PC-3 (cell line): Measurements from ENCODE around the gene PITPNB. TPM values are rescaled to one million over a fixed set of nuclear protein-coding genes. Genes with fewer than 3 reads are reported as not detected.

Source experiments
- ATAC-seq: fragments of 200-7000 bp; cut with Tn5 transposase; 2 replicates; pipeline ENCODE4 v1.9.1; 2020; ENCODE audit warnings: mild to moderate bottlenecking, moderate library complexity
- BruUV-seq: library from RNA; stranded (reverse); fragments of 400-500 nt; replicated peaks from 2 replicates; lab custom pipeline; 2021; lab: Mats Ljungman, UMichigan
- CTCF ChIA-PET: fragments of 300-600 bp; sonication (Branson Sonifier 250); formaldehyde crosslinking; loops from one replicate; lab custom pipeline; 2022; ENCODE audit warnings: antibody characterized with exemption; lab: Charles Lee
- POLR2A ChIA-PET: fragments of 300-600 bp; sonication (Branson Sonifier 250); formaldehyde crosslinking; loops from one replicate; lab custom pipeline; 2022; ENCODE audit warnings: antibody characterized with exemption; ENCODE audit not compliant: unreplicated experiment; lab: Charles Lee
- DNase-seq: peaks from one replicate; pipeline ENCODE4 v3.0.0-alpha.2; 2015
- H2AFZ ChIP-seq: fragments of 300-600 bp; sonication (generic); 2 replicates; pipeline ENCODE4 v1.6.0; 2016; ENCODE audit warnings: antibody characterized with exemption, low read length
- H3F3A ChIP-seq: fragments of 300-600 bp; sonication (generic); one replicate; pipeline ENCODE4 v1.6.0; 2017; ENCODE audit warnings: antibody characterized with exemption, low read length, control low read depth, mild to moderate bottlenecking; ENCODE audit not compliant: unreplicated experiment
- H3K27ac ChIP-seq: fragments of 300-600 bp; sonication (generic); 2 replicates; pipeline ENCODE4 v1.5.1; 2016; ENCODE audit warnings: mild to moderate bottlenecking, low read length
- H3K27me3 ChIP-seq: fragments of 300-600 bp; sonication (generic); 2 replicates; pipeline ENCODE4 v1.6.1; 2016; ENCODE audit warnings: low read length, mixed read lengths
- H3K36me3 ChIP-seq: fragments of 300-600 bp; sonication (generic); 2 replicates; pipeline ENCODE4 v1.6.1; 2016; ENCODE audit warnings: low read depth, mixed run types, low read length, mixed read lengths
- H3K4me1 ChIP-seq: fragments of 300-600 bp; sonication (generic); 2 replicates; pipeline ENCODE4 v1.5.1; 2016; ENCODE audit warnings: low read length; ENCODE audit not compliant: insufficient read depth
- H3K4me2 ChIP-seq: fragments of 300-600 bp; sonication (generic); 2 replicates; pipeline ENCODE4 v1.6.0; 2016; ENCODE audit warnings: low read length
- H3K4me3 ChIP-seq: fragments of 300-600 bp; sonication (generic); 2 replicates; pipeline ENCODE4 v1.5.1; 2016; ENCODE audit warnings: mild to moderate bottlenecking, low read length, mixed read lengths
- H3K79me2 ChIP-seq: fragments of 300-600 bp; sonication (generic); 2 replicates; pipeline ENCODE4 v1.6.1; 2017; ENCODE audit warnings: low read length, mixed read lengths
- H3K9ac ChIP-seq: fragments of 300-600 bp; sonication (generic); 2 replicates; pipeline ENCODE4 v1.6.0; 2016; ENCODE audit warnings: mild to moderate bottlenecking, low read length
- H3K9me2 ChIP-seq: fragments of 300-600 bp; sonication (generic); replicated peaks from 2 replicates; pipeline ENCODE4 v1.6.1; 2016; ENCODE audit warnings: mixed run types, low read length, mixed read lengths
- H3K9me3 ChIP-seq: fragments of 300-600 bp; sonication (generic); 2 replicates; pipeline ENCODE4 v1.6.1; 2016; ENCODE audit warnings: low read length, mixed read lengths
- H4K20me1 ChIP-seq: fragments of 300-600 bp; sonication (generic); 2 replicates; pipeline ENCODE4 v1.6.1; 2016; ENCODE audit warnings: low read length, mixed read lengths
- EZH2 ChIP-seq: fragments of 300-600 bp; sonication (generic); IDR thresholded peaks from one replicate; pipeline ENCODE4 v1.6.1; 2017; ENCODE audit warnings: antibody characterized with exemption, mild to moderate bottlenecking, low read length; ENCODE audit not compliant: unreplicated experiment
- EZH2phosphoT487 ChIP-seq: fragments of 300-600 bp; sonication (generic); IDR thresholded peaks from 2 replicates; pipeline ENCODE4 v1.6.1; 2018; ENCODE audit warnings: mild to moderate bottlenecking, antibody characterized with exemption, low read length, borderline replicate concordance
- intact Hi-C: fragments of 100-400 bp; cut with micrococcal nuclease; formaldehyde crosslinking; loops from 2 replicates; pipeline ENCODE4 v1.9.0; 2023
- total RNA-seq: library from RNA; depleted of rRNA; stranded (reverse); fragments of >200 nt; gene quantifications from 2 replicates; pipeline ENCODE4 v1.2.3, GENCODE V29; 2014
- TF ChIP-seq, protein P1 (sequence below): fragments of 300-600 bp; sonication (generic); conservative IDR thresholded peaks from 2 replicates; pipeline ENCODE4 v1.5.1; 2017; ENCODE audit warnings: antibody characterized with exemption, low read depth, mild to moderate bottlenecking, low read length

Gene PITPNB
- total RNA-seq, 1 experiment from 2014 or later = 15.3 TPM

GRCh38 chr22:27816552-27816951, 102.5 kb downstream of the PITPNB start:
- no peak for DNase-seq
- H3K27ac ChIP-seq = no peak overlapping the region
- CTCF ChIA-PET = no interaction called here
- POLR2A ChIA-PET = no interaction called here
- TF ChIP-seq, protein P1, sequence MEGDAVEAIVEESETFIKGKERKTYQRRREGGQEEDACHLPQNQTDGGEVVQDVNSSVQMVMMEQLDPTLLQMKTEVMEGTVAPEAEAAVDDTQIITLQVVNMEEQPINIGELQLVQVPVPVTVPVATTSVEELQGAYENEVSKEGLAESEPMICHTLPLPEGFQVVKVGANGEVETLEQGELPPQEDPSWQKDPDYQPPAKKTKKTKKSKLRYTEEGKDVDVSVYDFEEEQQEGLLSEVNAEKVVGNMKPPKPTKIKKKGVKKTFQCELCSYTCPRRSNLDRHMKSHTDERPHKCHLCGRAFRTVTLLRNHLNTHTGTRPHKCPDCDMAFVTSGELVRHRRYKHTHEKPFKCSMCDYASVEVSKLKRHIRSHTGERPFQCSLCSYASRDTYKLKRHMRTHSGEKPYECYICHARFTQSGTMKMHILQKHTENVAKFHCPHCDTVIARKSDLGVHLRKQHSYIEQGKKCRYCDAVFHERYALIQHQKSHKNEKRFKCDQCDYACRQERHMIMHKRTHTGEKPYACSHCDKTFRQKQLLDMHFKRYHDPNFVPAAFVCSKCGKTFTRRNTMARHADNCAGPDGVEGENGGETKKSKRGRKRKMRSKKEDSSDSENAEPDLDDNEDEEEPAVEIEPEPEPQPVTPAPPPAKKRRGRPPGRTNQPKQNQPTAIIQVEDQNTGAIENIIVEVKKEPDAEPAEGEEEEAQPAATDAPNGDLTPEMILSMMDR = no peak
- TF ChIP-seq EZH2 (no peak), EZH2phosphoT487 (no peak)
- H3K4me1 ChIP-seq = no peaks in the 10 kb centered on the region
- no peaks in the 10 kb centered on the region for H3K79me2 ChIP-seq
- no peaks in the 10 kb centered on the region for H3K27me3 ChIP-seq
- no peak overlapping the region for H2AFZ ChIP-seq
- H3K9me2 ChIP-seq = no peaks in the 10 kb centered on the region
- no peak for ATAC-seq
- intact Hi-C loops = no loop called here
- H3F3A ChIP-seq = no peaks in the 10 kb centered on the region
- H3K9me3 ChIP-seq = no peaks in the 10 kb centered on the region
- H3K36me3 ChIP-seq = no peaks in the 10 kb centered on the region
- no peak overlapping the region for H3K4me3 ChIP-seq
- no TSS peak for BruUV-seq
- H4K20me1 ChIP-seq = no peaks in the 10 kb centered on the region
- no peak overlapping the region for H3K4me2 ChIP-seq
- no peak overlapping the region for H3K9ac ChIP-seq

GRCh38 chr22:27815826-27816530, 103.1 kb downstream of the PITPNB start:
- H3K27me3 ChIP-seq = no peaks in the 10 kb centered on the region
- no TSS peak for BruUV-seq
- H3K9me3 ChIP-seq = no peaks in the 10 kb centered on the region
- H3K36me3 ChIP-seq = no peaks in the 10 kb centered on the region
- no peak overlapping the region for H3K9ac ChIP-seq
- no peak overlapping the region for H3K4me3 ChIP-seq
- DNase-seq = no peak
- no peaks in the 10 kb centered on the region for H3K79me2 ChIP-seq
- H3F3A ChIP-seq = no peaks in the 10 kb centered on the region
- CTCF ChIA-PET = no interaction called here
- intact Hi-C loops = no loop called here
- no peak overlapping the region for H2AFZ ChIP-seq
- no peaks in the 10 kb centered on the region for H3K9me2 ChIP-seq
- no peak overlapping the region for H3K27ac ChIP-seq
- POLR2A ChIA-PET = no interaction called here
- no peak for ATAC-seq
- no peaks in the 10 kb centered on the region for H3K4me1 ChIP-seq
- TF ChIP-seq, protein P1 = no peak
- TF ChIP-seq EZH2 = no peak
- TF ChIP-seq EZH2phosphoT487 = no peak
- H3K4me2 ChIP-seq = no peak overlapping the region
- no peaks in the 10 kb centered on the region for H4K20me1 ChIP-seq

DNA sequence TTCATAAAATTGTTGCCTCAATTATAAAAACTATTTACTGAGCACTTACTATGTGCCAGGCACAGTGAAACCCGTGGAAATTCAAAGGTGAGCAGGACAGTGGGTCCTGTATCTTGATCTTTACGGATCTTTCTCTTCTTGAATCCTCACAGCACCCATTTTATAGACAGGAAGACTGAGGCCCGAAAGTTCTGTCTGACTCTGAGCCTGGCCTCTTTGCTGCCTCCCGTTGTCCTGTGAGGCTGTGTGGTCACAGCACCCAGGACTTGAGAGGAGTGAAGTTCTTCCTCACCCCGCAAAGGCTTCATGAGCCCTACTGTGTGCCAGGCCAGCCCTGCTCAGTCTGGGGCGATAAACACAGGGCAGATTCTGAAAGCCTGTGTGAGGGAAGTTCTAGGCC, 104.1 kb downstream of the PITPNB start:
- no peak for ATAC-seq
- no peak overlapping the region for H2AFZ ChIP-seq
- H3K9me3 ChIP-seq = no peaks in the 10 kb centered on the region
- H4K20me1 ChIP-seq = no peaks in the 10 kb centered on the region
- no peak overlapping the region for H3K4me3 ChIP-seq
- H3K27ac ChIP-seq = no peak overlapping the region
- ChIA-PET POLR2A (no interaction called here), CTCF (no interaction called here)
- H3K4me2 ChIP-seq = no peak overlapping the region
- H3K4me1 ChIP-seq = no peaks in the 10 kb centered on the region; the same call in 1 of the 2 replicates
- H3F3A ChIP-seq = no peaks in the 10 kb centered on the region
- no peak overlapping the region for H3K9ac ChIP-seq
- intact Hi-C loops = no loop called here
- no peak for TF ChIP-seq EZH2phosphoT487
- TF ChIP-seq, protein P1 = no peak
- DNase-seq = no peak
- no peaks in the 10 kb centered on the region for H3K79me2 ChIP-seq
- no peaks in the 10 kb centered on the region for H3K27me3 ChIP-seq
- no peaks in the 10 kb centered on the region for H3K9me2 ChIP-seq
- BruUV-seq = no TSS peak
- no peaks in the 10 kb centered on the region for H3K36me3 ChIP-seq
